Measurements from ENCODE around the gene SLC9A9.

The SLC9A9 gene

GRCh38 chr3:143410259-143410658, 438.0 kb downstream of the SLC9A9 start:
- no peak for TF ChIP-seq CTCF (IDR thresholded peaks at IDR 0.05; ENCODE audit: control extremely low read depth, extremely low read depth, low read depth, missing control alignments)
- DNase-seq (ENCODE audit: extremely low spot score) = no peak
- CTCF ChIA-PET = no interaction called here
- POLR2A ChIA-PET = no interaction called here

GRCh38 chr3:143408771-143409170, 439.5 kb downstream of the SLC9A9 start:
- ChIA-PET CTCF (interaction anchor here (1.6 to 2.0 kb wide), 2 partner anchors 23 to 24 kb away, joined by 3 to 8 read pairs; no protein-coding TSS in a partner anchor), POLR2A (no interaction called here)
- no peak for TF ChIP-seq CTCF (IDR thresholded peaks at IDR 0.05; ENCODE audit: control extremely low read depth, extremely low read depth, low read depth, missing control alignments)

GRCh38 chr3:143402602-143403001, 445.7 kb downstream of the SLC9A9 start:
- POLR2A ChIA-PET = no interaction called here
- no peak for DNase-seq (ENCODE audit: extremely low spot score)
- CTCF ChIA-PET = no interaction called here
- no peak for TF ChIP-seq CTCF (IDR thresholded peaks at IDR 0.05; ENCODE audit: control extremely low read depth, extremely low read depth, low read depth, missing control alignments)

More at GRCh38 chr3:143408771-143409170, 439.5 kb downstream of the SLC9A9 start:
- no peak for DNase-seq (ENCODE audit: extremely low spot score)

GRCh38 chr3:143396790-143397189, 451.5 kb downstream of the SLC9A9 start:
- TF ChIP-seq CTCF (IDR thresholded peaks at IDR 0.05; ENCODE audit: control extremely low read depth, extremely low read depth, low read depth, missing control alignments) = no peak
- DNase-seq (ENCODE audit: extremely low spot score) = no peak
- ChIA-PET POLR2A (no interaction called here), CTCF (interaction anchor here (1.5 kb wide), 1 partner anchor 31 kb away, joined by 3 read pairs; no protein-coding TSS in a partner anchor)

GRCh38 chr3:143389388-143389787, 458.9 kb downstream of the SLC9A9 start:
- ChIA-PET CTCF (interaction anchor here (1.2 to 1.4 kb wide), 3 partner anchors 10 to 105 kb away, joined by 3 to 6 read pairs (median 4); no protein-coding TSS in a partner anchor), POLR2A (no interaction called here)
- DNase-seq (ENCODE audit: extremely low spot score) = no peak
- no peak for TF ChIP-seq CTCF (IDR thresholded peaks at IDR 0.05; ENCODE audit: control extremely low read depth, extremely low read depth, low read depth, missing control alignments)

GRCh38 chr3:143387425-143387824, 460.8 kb downstream of the SLC9A9 start:
- TF ChIP-seq CTCF (IDR thresholded peaks at IDR 0.05; ENCODE audit: control extremely low read depth, extremely low read depth, low read depth, missing control alignments) = no peak
- ChIA-PET POLR2A (no interaction called here), CTCF (no interaction called here)

GRCh38 chr3:143384076-143384475, 464.2 kb downstream of the SLC9A9 start:
- no peak for DNase-seq (ENCODE audit: extremely low spot score)
- TF ChIP-seq CTCF (IDR thresholded peaks at IDR 0.05; ENCODE audit: control extremely low read depth, extremely low read depth, low read depth, missing control alignments) = no peak
- POLR2A ChIA-PET = no interaction called here
- CTCF ChIA-PET = interaction anchor here (1.2 kb wide), 1 partner anchor 42 kb away, joined by 3 read pairs; no protein-coding TSS in a partner anchor

More at GRCh38 chr3:143387425-143387824, 460.8 kb downstream of the SLC9A9 start:
- no peak for DNase-seq (ENCODE audit: extremely low spot score)
